Activated CD8-positive, alpha-beta memory T cell treated with anti-CD3 and anti-CD28 coated beads for 24 hours (primary cell): Measurements from ENCODE around the gene CTXN1.
"Not testable (repeated sequence)": the region's sequence is repeated elsewhere in the genome, so short reads cannot be mapped to it uniquely, and the experiment has no call there.

Source experiments
- DNase-seq: peaks from one replicate; pipeline ENCODE4 v3.0.0-alpha.2; 2020

CTXN1 gene

GRCh38 chr19:7897292-7897691 lies 28.6 kb downstream of the CTXN1 start:
- DNase-seq = no peak

DNA sequence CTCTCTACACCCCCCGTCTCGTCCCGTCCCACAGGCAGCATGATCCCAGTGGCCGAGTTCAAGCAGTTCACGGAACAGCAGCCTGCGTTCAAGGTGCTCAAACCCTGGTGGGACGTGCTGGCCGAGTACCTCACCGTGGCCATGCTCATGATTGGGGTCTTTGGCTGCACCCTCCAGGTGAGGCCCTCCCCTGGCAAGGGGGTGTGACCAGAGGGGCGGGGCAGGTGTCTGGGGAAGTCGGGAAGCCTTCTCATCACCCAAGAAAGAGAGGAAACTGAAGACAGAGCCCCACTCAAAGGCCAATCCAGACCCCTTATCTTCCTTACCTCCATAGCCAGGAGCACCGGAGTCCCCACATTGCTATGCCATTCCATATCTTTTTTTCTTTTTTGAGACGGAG lies 30.4 kb downstream of the CTXN1 start:
- no peak for DNase-seq

GRCh38 chr19:7894612-7895309 lies 31.2 kb downstream of the CTXN1 start:
- DNase-seq = no peak

DNA sequence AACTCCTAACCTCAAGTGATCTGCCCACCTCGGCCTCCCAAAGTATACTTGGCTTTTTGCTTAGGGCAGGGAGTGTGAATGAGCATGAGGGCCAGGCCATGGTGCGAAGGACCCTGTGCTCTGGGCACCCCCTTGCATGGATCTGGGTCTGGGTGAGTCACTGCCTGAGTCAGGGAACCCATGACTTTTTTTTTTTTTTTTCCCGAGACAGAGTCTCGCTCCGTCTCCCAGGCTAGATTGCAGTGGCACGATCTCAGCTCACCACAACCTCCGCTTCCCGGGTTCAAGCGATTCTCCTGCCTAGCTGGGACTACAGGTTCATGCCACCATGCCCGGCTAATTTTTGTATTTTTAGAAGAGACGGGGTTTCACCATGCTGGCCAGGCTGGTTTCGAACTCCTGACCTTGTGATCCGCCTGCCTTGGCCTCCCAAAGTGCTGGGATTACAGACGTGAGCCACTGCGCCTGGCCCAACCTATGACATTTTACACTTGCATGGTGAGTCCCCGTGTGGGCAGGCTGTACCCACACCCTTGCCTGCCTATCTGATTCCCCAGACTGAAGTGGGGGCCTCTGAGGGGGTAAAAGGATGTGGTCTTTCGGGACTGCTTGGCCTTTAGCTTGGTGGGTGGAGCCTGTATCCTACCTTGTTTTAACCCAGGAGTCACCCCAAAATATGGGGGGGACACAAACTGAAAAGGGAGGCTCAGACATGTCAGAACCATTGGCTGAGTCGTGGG lies 32.4 kb downstream of the CTXN1 start:
- not testable (repeated sequence) for DNase-seq

DNA sequence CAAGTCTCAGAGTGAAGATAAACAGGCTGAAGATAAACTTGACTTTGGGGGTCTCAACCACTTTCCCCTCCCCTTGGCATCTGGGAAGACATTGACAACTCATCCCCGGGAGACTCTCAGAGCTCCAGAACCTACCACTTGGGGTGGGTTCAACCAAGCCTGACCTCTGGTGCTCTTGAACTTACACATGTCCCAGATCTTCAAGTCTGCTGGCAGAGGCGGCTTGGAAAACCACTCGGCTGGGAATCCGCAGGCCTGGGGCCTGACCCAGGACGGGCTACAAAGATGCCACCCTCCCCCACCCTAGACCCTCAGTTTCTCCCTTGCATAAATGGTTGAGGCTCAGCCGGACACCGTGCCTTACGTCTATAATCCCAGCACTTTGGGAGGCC lies 37.1 kb downstream of the CTXN1 start:
- DNase-seq = no peak

- no peak for DNase-seq
Measured at GRCh38 chr19:7888145-7888825, 37.6 kb downstream of the CTXN1 start, which contains the start of gene LRRC8E. Gene LRRC8E (plus strand): TSS chr19:7888510. CDS start chr19:7895604, 7,094 bp downstream.

DNA sequence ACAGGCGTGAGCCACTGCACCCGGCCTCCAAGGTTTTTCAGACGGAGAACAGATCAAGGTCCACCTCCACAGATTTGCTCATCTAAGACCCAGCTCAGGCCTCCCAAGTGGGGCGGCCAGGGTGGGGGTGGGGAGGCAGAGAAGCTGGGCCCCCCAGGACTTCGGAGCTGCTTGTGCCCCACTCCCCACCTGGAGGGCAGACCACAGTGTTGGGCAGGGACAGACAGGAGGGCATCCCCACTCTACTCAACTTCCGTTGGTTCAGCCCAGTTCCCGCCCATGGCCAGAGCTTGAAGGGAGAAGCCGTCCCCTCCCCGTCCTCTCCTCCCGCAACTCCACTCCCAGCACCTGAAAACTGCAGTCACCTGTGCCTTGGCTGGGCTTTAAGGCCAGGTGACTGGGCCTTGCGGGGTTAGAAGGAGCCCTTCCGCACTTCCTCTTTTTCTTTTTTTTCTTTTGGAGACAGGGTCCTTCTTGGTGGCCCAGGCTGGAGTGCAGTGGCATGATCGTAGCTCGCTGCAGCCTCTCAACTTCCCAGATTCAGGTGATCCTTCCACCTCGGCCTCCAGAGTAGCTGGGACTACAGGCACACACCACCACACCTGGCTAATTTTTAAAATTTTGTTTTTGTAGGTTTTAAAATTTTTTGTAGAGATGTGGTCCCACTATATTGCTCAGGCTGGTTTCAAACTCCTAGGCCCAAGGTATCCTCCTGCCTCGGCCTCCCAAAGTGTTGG lies 38.4 kb downstream of the CTXN1 start:
- DNase-seq = no peak

- DNase-seq = no peak
Measured at GRCh38 chr19:7885818-7886217, 40.1 kb downstream of the CTXN1 start.

DNA sequence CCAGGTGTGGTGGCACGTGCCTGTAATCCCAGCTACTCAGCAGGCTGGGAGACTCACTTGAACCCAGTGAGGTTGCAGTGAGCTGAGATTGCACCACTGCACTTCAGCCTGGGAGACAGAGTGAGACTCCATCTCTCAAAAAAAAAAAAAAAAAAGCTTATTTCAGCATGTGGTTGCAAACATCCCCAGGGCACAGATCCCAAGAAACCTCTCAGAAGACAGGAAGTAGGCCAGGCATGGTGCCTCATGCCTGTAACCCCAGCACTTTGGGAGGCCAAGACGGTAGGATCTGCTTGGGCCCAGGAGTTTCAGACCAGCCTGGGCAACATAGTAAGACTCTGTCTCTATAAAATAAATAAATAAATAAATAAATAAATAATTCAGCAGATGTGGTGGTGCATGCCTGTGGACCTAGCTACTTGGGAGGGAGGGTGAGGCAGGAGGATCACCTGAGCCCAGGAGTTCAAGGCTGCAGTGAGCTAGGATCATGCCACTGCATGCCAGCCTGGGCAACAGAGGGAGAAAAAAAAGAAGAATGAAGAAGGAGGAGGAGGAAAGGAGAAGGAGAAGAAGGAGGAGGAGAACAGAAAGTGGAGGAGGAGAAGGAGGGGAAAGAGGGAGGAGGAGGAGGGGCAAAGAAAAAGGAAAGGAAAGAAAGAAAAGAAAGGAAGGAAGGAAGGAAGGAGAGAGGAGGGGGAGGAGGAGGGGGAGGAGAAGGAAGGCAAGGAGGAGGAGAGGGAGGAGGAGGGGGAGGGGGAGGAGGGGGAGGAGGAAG lies 42.0 kb downstream of the CTXN1 start:
- DNase-seq = no peak

DNA sequence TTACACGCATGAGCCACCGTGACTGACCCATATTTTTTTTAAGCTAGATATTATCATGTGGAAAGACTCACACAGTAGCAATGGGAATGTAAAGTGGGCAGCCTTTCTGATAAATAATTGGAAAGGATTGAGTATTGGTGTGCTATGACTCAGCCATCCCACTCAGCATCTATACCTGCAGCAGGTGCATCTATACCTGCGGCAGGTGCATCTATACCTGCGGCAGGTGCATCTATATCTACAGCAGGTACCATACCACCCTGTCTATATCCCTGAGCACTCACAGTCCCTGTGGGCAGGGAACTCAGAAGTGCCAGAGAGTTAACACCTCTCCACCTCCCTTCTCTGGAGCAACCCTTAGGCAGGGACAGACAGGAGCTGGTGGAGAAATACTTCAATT lies 42.8 kb downstream of the CTXN1 start:
- DNase-seq = no peak

- no peak for DNase-seq
Measured at GRCh38 chr19:7881910-7882309, 44.0 kb downstream of the CTXN1 start.

GRCh38 chr19:7879836-7880235 lies 46.1 kb downstream of the CTXN1 start:
- DNase-seq = no peak

DNA sequence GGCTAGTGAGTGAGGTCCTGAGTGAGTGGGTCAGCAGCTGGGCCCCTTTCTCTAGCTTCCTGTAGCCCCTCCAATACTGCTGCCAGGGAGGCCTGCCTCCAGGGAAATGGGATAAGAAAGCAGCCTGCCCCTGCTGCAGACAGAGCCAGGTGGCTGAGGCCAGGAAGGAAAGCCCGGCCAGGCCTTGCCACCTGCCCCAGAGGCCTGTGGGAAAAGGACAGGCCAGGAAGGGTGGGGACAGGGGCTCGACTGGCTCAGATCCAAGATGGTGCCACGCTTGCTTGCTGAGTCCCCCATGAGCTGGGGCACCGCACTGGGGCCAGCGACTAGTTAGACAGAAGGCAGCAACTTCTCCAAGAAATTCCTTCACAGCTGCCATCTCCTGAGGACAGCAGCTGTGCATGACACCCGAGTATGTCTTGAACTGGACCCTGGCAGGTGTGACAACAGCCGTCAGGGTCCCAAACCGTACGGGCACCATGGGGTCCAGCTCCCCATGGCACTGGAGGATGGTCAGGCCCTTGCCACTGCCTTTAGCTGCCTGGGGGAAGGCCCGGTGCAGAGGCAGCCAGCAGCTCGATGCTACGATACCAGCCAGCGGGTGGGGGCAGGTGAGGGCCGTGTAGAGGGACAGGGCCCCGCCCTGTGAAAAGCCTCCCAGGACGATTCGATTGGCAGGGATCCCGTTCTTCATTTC lies 46.7 kb downstream of the CTXN1 start:
- no peak for DNase-seq

- no peak for DNase-seq
Measured at GRCh38 chr19:7877249-7877836, 48.6 kb downstream of the CTXN1 start.

GRCh38 chr19:7874897-7875273 lies 51.0 kb downstream of the CTXN1 start:
- no peak for DNase-seq
